PC-3 (cell line): ENCODE data around the gene UTP3. TPM values are rescaled to one million over a fixed set of nuclear protein-coding genes. Genes with fewer than 3 reads are reported as not detected.

Experiments used
- ATAC-seq: fragments of 200-7000 bp; cut with Tn5 transposase; 2 replicates; pipeline ENCODE4 v1.9.1; 2020; ENCODE audit warnings: mild to moderate bottlenecking, moderate library complexity
- BruUV-seq: library from RNA; stranded (reverse); fragments of 400-500 nt; replicated peaks from 2 replicates; lab custom pipeline; 2021; lab: Mats Ljungman, UMichigan
- CTCF ChIA-PET: fragments of 300-600 bp; sonication (Branson Sonifier 250); formaldehyde crosslinking; loops from one replicate; lab custom pipeline; 2022; ENCODE audit warnings: antibody characterized with exemption; lab: Charles Lee
- POLR2A ChIA-PET: fragments of 300-600 bp; sonication (Branson Sonifier 250); formaldehyde crosslinking; loops from one replicate; lab custom pipeline; 2022; ENCODE audit warnings: antibody characterized with exemption; ENCODE audit not compliant: unreplicated experiment; lab: Charles Lee
- DNase-seq: peaks from one replicate; pipeline ENCODE4 v3.0.0-alpha.2; 2015
- H2AFZ ChIP-seq: fragments of 300-600 bp; sonication (generic); 2 replicates; pipeline ENCODE4 v1.6.0; 2016; ENCODE audit warnings: antibody characterized with exemption, low read length
- H3F3A ChIP-seq: fragments of 300-600 bp; sonication (generic); one replicate; pipeline ENCODE4 v1.6.0; 2017; ENCODE audit warnings: antibody characterized with exemption, low read length, control low read depth, mild to moderate bottlenecking; ENCODE audit not compliant: unreplicated experiment
- H3K27ac ChIP-seq: fragments of 300-600 bp; sonication (generic); 2 replicates; pipeline ENCODE4 v1.5.1; 2016; ENCODE audit warnings: mild to moderate bottlenecking, low read length
- H3K27me3 ChIP-seq: fragments of 300-600 bp; sonication (generic); 2 replicates; pipeline ENCODE4 v1.6.1; 2016; ENCODE audit warnings: low read length, mixed read lengths
- H3K36me3 ChIP-seq: fragments of 300-600 bp; sonication (generic); 2 replicates; pipeline ENCODE4 v1.6.1; 2016; ENCODE audit warnings: low read depth, mixed run types, low read length, mixed read lengths
- H3K4me1 ChIP-seq: fragments of 300-600 bp; sonication (generic); 2 replicates; pipeline ENCODE4 v1.5.1; 2016; ENCODE audit warnings: low read length; ENCODE audit not compliant: insufficient read depth
- H3K4me2 ChIP-seq: fragments of 300-600 bp; sonication (generic); 2 replicates; pipeline ENCODE4 v1.6.0; 2016; ENCODE audit warnings: low read length
- H3K4me3 ChIP-seq: fragments of 300-600 bp; sonication (generic); 2 replicates; pipeline ENCODE4 v1.5.1; 2016; ENCODE audit warnings: mild to moderate bottlenecking, low read length, mixed read lengths
- H3K79me2 ChIP-seq: fragments of 300-600 bp; sonication (generic); 2 replicates; pipeline ENCODE4 v1.6.1; 2017; ENCODE audit warnings: low read length, mixed read lengths
- H3K9ac ChIP-seq: fragments of 300-600 bp; sonication (generic); 2 replicates; pipeline ENCODE4 v1.6.0; 2016; ENCODE audit warnings: mild to moderate bottlenecking, low read length
- H3K9me2 ChIP-seq: fragments of 300-600 bp; sonication (generic); replicated peaks from 2 replicates; pipeline ENCODE4 v1.6.1; 2016; ENCODE audit warnings: mixed run types, low read length, mixed read lengths
- H3K9me3 ChIP-seq: fragments of 300-600 bp; sonication (generic); 2 replicates; pipeline ENCODE4 v1.6.1; 2016; ENCODE audit warnings: low read length, mixed read lengths
- H4K20me1 ChIP-seq: fragments of 300-600 bp; sonication (generic); 2 replicates; pipeline ENCODE4 v1.6.1; 2016; ENCODE audit warnings: low read length, mixed read lengths
- CTCF ChIP-seq: fragments of 300-600 bp; sonication (generic); conservative IDR thresholded peaks from 2 replicates; pipeline ENCODE4 v1.5.1; 2017; ENCODE audit warnings: antibody characterized with exemption, low read depth, mild to moderate bottlenecking, low read length
- EZH2 ChIP-seq: fragments of 300-600 bp; sonication (generic); IDR thresholded peaks from one replicate; pipeline ENCODE4 v1.6.1; 2017; ENCODE audit warnings: antibody characterized with exemption, mild to moderate bottlenecking, low read length; ENCODE audit not compliant: unreplicated experiment
- EZH2phosphoT487 ChIP-seq: fragments of 300-600 bp; sonication (generic); IDR thresholded peaks from 2 replicates; pipeline ENCODE4 v1.6.1; 2018; ENCODE audit warnings: mild to moderate bottlenecking, antibody characterized with exemption, low read length, borderline replicate concordance
- intact Hi-C: fragments of 100-400 bp; cut with micrococcal nuclease; formaldehyde crosslinking; loops from 2 replicates; pipeline ENCODE4 v1.9.0; 2023
- total RNA-seq: library from RNA; depleted of rRNA; stranded (reverse); fragments of >200 nt; gene quantifications from 2 replicates; pipeline ENCODE4 v1.2.3, GENCODE V29; 2014

Gene UTP3
- total RNA-seq, 1 experiment from 2014 or later = 27.8 TPM

- no peak overlapping the region for H2AFZ ChIP-seq
- H3K79me2 ChIP-seq = no peaks in the 10 kb centered on the region
- H3K27ac ChIP-seq = no peak overlapping the region
- BruUV-seq = no TSS peak
- ATAC-seq = no peak
- H3K4me2 ChIP-seq = no peak overlapping the region
- intact Hi-C loops = no loop called here
- H4K20me1 ChIP-seq = no peaks in the 10 kb centered on the region
- H3K27me3 ChIP-seq = no peaks in the 10 kb centered on the region
- peaks cover 20% of the 10 kb centered on the region for H3K4me1 ChIP-seq
- no peaks in the 10 kb centered on the region for H3K9me3 ChIP-seq
- H3K36me3 ChIP-seq = no peaks in the 10 kb centered on the region
- no peak overlapping the region for H3K9ac ChIP-seq
- no peaks in the 10 kb centered on the region for H3K9me2 ChIP-seq
- H3K4me3 ChIP-seq = no peak overlapping the region
- no peaks in the 10 kb centered on the region for H3F3A ChIP-seq
- no peak for TF ChIP-seq EZH2phosphoT487
- no peak for TF ChIP-seq CTCF
- ChIA-PET POLR2A (no interaction called here), CTCF (no interaction called here)
- DNase-seq = no peak
Measured at GRCh38 chr4:70674731-70675130, 13.6 kb upstream of the UTP3 start.

GRCh38 chr4:70676554-70677090 is 11.7 kb upstream of the UTP3 start:
- no peaks in the 10 kb centered on the region for H3K9me2 ChIP-seq
- no peaks in the 10 kb centered on the region for H3K27me3 ChIP-seq
- H3F3A ChIP-seq = no peaks in the 10 kb centered on the region
- no peaks in the 10 kb centered on the region for H3K79me2 ChIP-seq
- POLR2A ChIA-PET = no interaction called here
- DNase-seq (no peak), ATAC-seq (no peak)
- peaks cover 12% of the 10 kb centered on the region for H3K4me1 ChIP-seq
- H3K4me2 ChIP-seq = no peak overlapping the region
- TF ChIP-seq EZH2 (no peak), CTCF (no peak), EZH2phosphoT487 (no peak)
- H3K36me3 ChIP-seq = no peaks in the 10 kb centered on the region
- BruUV-seq = no TSS peak
- H3K9me3 ChIP-seq = no peaks in the 10 kb centered on the region
- no peaks in the 10 kb centered on the region for H4K20me1 ChIP-seq
- no peak overlapping the region for H3K4me3 ChIP-seq
- intact Hi-C loops = no loop called here
- H3K9ac ChIP-seq = no peak overlapping the region
- H2AFZ ChIP-seq = peak overlapping the region; percentile 23; the same call in 1 of the 2 replicates
- CTCF ChIA-PET = no interaction called here
- no peak overlapping the region for H3K27ac ChIP-seq

- intact Hi-C loops = no loop called here
- no peak overlapping the region for H3K9ac ChIP-seq
- H3K4me3 ChIP-seq = no peak overlapping the region
- BruUV-seq = no TSS peak
- H3K4me1 ChIP-seq = peaks cover 12% of the 10 kb centered on the region
- no peaks in the 10 kb centered on the region for H3K9me2 ChIP-seq
- H3K4me2 ChIP-seq = no peak overlapping the region
- no peaks in the 10 kb centered on the region for H3K9me3 ChIP-seq
- DNase-seq (no peak), ATAC-seq (no peak)
- TF ChIP-seq CTCF = no peak
- H3K27ac ChIP-seq = no peak overlapping the region
- H3K79me2 ChIP-seq = no peaks in the 10 kb centered on the region
- H3K27me3 ChIP-seq = no peaks in the 10 kb centered on the region
- H4K20me1 ChIP-seq = no peaks in the 10 kb centered on the region
- POLR2A ChIA-PET = no interaction called here
- CTCF ChIA-PET = interaction anchor here (0.7 kb wide), 1 partner anchor 19 kb away, joined by 3 read pairs; no protein-coding TSS in a partner anchor
- H2AFZ ChIP-seq = no peak overlapping the region
- no peaks in the 10 kb centered on the region for H3F3A ChIP-seq
- H3K36me3 ChIP-seq = no peaks in the 10 kb centered on the region
Measured at GRCh38 chr4:70678383-70678999, 9.8 kb upstream of the UTP3 start.
